Measurements from ENCODE around the gene PAM.
"Not testable (repeated sequence)": the region's sequence is repeated elsewhere in the genome, so short reads cannot be mapped to it uniquely, and the experiment has no call there.

The PAM gene

GRCh38 chr5:102903074-102903871 is 148.2 kb downstream of the PAM start:
- no peak for DNase-seq

GRCh38 chr5:102905056-102905455 is 150.0 kb downstream of the PAM start:
- DNase-seq = no peak

- not testable (repeated sequence) for DNase-seq
Measured at GRCh38 chr5:102907099-102907498, 152.0 kb downstream of the PAM start.

- DNase-seq = no peak
Measured at GRCh38 chr5:102910240-102911226, 155.4 kb downstream of the PAM start.

- DNase-seq = no peak
Measured at GRCh38 chr5:102911973-102912372, 156.9 kb downstream of the PAM start.

- no peak for DNase-seq
Measured at GRCh38 chr5:102916109-102916508, 161.0 kb downstream of the PAM start.

- no peak for DNase-seq
Measured at GRCh38 chr5:102918986-102919610, 164.0 kb downstream of the PAM start.

- DNase-seq = no peak
Measured at GRCh38 chr5:102920762-102921161, 165.7 kb downstream of the PAM start.

- no peak for DNase-seq
Measured at GRCh38 chr5:102921341-102922044, 166.4 kb downstream of the PAM start.

GRCh38 chr5:102922111-102922720 is 167.1 kb downstream of the PAM start:
- DNase-seq = no peak

GRCh38 chr5:102922799-102923477 is 167.8 kb downstream of the PAM start:
- no peak for DNase-seq

GRCh38 chr5:102924963-102925362 is 169.9 kb downstream of the PAM start:
- DNase-seq = no peak

- DNase-seq = no peak
Measured at GRCh38 chr5:102927007-102927406, 171.9 kb downstream of the PAM start.

GRCh38 chr5:102930244-102930643 is 175.1 kb downstream of the PAM start:
- DNase-seq = no peak

GRCh38 chr5:102931085-102931725 is 176.1 kb downstream of the PAM start:
- DNase-seq = no peak

GRCh38 chr5:102932781-102933180 is 177.7 kb downstream of the PAM start:
- no peak for DNase-seq

- DNase-seq = no peak
Measured at GRCh38 chr5:102933316-102933715, 178.2 kb downstream of the PAM start.

- no peak for DNase-seq
Measured at GRCh38 chr5:102933721-102934459, 178.8 kb downstream of the PAM start.

GRCh38 chr5:102937894-102938293 is 182.8 kb downstream of the PAM start:
- DNase-seq = peak; percentile 33

- no peak for DNase-seq
Measured at GRCh38 chr5:102941111-102941510, 186.0 kb downstream of the PAM start.

Measured in NCI-H1436 (cell line).